A549 (cell line): ENCODE data around the gene LGR6. TPM values are rescaled to one million over a fixed set of nuclear protein-coding genes. Genes with fewer than 3 reads are reported as not detected.
"Not testable (repeated sequence)": the region's sequence is repeated elsewhere in the genome, so short reads cannot be mapped to it uniquely, and the experiment has no call there.

Experiments
- ATAC-seq, 2 experiments: fragments of 200-7000 bp in 1 of 2; fragments of >200 bp in 1 of 2; cut with Nextera tagmentation in 1 of 2; cut with Tn5 transposase in 1 of 2; 3 replicates each; pipeline versions ENCODE4 v1.8.0 to v1.9.1; 2018 to 2020; ENCODE audit warnings: mild to moderate bottlenecking in 1 of 2, moderate library complexity in 1 of 2
- CTCF ChIA-PET: fragments of 300-600 bp; sonication (Branson Sonifier 250); formaldehyde crosslinking; extraction: SDS; loops from one replicate; lab custom pipeline; 2021; ENCODE audit warnings: antibody characterized with exemption, inconsistent platforms; lab: Yijun Ruan, JAX
- POLR2A ChIA-PET: fragments of 350-600 bp; formaldehyde crosslinking; extraction: SDS; loops from one replicate; lab custom pipeline; 2021; ENCODE audit warnings: antibody characterized with exemption, inconsistent platforms; lab: Yijun Ruan, JAX
- DNase-seq, 2 experiments: peaks; one replicate each; pipeline versions ENCODE4 v3.0.0 to v3.0.0-alpha.2; 2011 to 2016; ENCODE audit warnings: low read depth in 1 of 2, low spot score in 1 of 2
- FAIRE-seq: peaks from 2 replicates; lab custom pipeline; 2011; peaks lifted over from hg19 to GRCh38; lab: Jason Lieb, UNC
- H3K27ac ChIP-seq, 2 experiments: fragments of >200 bp; sonication (Bioruptor Twin); formaldehyde crosslinking; 3 replicates each; pipeline ENCODE4 v1.5.1; 2016 to 2017
- H3K4me1 ChIP-seq: fragments of >200 bp; sonication (Bioruptor Twin); formaldehyde crosslinking; 3 replicates; pipeline ENCODE4 v1.6.1; 2016
- H3K4me2 ChIP-seq: fragments of >200 bp; sonication (Bioruptor Twin); formaldehyde crosslinking; 3 replicates; pipeline ENCODE4 v1.6.1; 2016
- H3K4me3 ChIP-seq: fragments of >200 bp; sonication (Bioruptor Twin); formaldehyde crosslinking; 3 replicates; pipeline ENCODE4 v1.5.1; 2016
- H3K9me3 ChIP-seq: fragments of >200 bp; sonication (Bioruptor Twin); formaldehyde crosslinking; 3 replicates; pipeline ENCODE4 v1.6.1; 2016
- FOSB ChIP-seq: fragments of 250-450 bp; sonication (Bioruptor Pico); IDR thresholded peaks from 2 replicates; pipeline ENCODE4 v1.5.0; 2020; ENCODE audit warnings: mild to moderate bottlenecking, moderate library complexity
- FOSL2 ChIP-seq, 2 experiments: fragments of 450-650 bp in 1 of 2; fragments of >200 bp in 1 of 2; sonication (Bioruptor Twin) in 1 of 2; formaldehyde crosslinking; IDR thresholded peaks; 2 replicates each; pipeline versions ENCODE4 v1.5.0 to v1.6.1; 2016 to 2020; ENCODE audit warnings: mild to moderate bottlenecking in 1 of 2, moderate library complexity in 1 of 2
- GATA3 ChIP-seq: IDR thresholded peaks from 2 replicates; pipeline ENCODE4 v1.6.1; 2012; ENCODE audit warnings: borderline replicate concordance
- HEYL ChIP-seq: fragments of 250-450 bp; sonication (Bioruptor Pico); IDR thresholded peaks from 2 replicates; pipeline ENCODE4 v1.8.0; 2021; ENCODE audit warnings: mild to moderate bottlenecking, moderate library complexity
- HOXB5 ChIP-seq: fragments of 250-450 bp; sonication (Bioruptor Pico); IDR thresholded peaks from 2 replicates; pipeline ENCODE4 v1.5.0; 2020; ENCODE audit warnings: mild to moderate bottlenecking, moderate library complexity
- JUN ChIP-seq, 2 experiments: fragments of >200 bp; sonication (Bioruptor Twin); formaldehyde crosslinking; IDR thresholded peaks; 2 replicates in 1 of 2; 3 replicates in 1 of 2; pipeline ENCODE4 v1.6.1; 2016 to 2017
- JUNB ChIP-seq: fragments of >200 bp; sonication (Bioruptor Twin); formaldehyde crosslinking; IDR thresholded peaks from 2 replicates; pipeline ENCODE4 v1.6.1; 2016
- KDM5A ChIP-seq: fragments of 200-600 bp; sonication (generic); IDR thresholded peaks from 2 replicates; pipeline ENCODE4 v1.6.1; 2016; ENCODE audit warnings: antibody characterized with exemption, mild to moderate bottlenecking
- MAX ChIP-seq: IDR thresholded peaks from 2 replicates; pipeline ENCODE4 v1.6.1; 2012
- NFE2L2 ChIP-seq: fragments of 150-350 bp; conservative IDR thresholded peaks from 2 replicates; pipeline ENCODE4 v1.6.1; 2014; ENCODE audit warnings: low read length
- NR3C1 ChIP-seq: fragments of >200 bp; sonication (Bioruptor Twin); formaldehyde crosslinking; IDR thresholded peaks from 3 replicates; pipeline ENCODE4 v1.6.1; 2017
- RFX5 ChIP-seq: fragments of 450-650 bp; IDR thresholded peaks from 2 replicates; pipeline ENCODE4 v1.7.1; 2014; ENCODE audit warnings: antibody characterized with exemption, mild to moderate bottlenecking, moderate library complexity
- SREBF2 ChIP-seq: fragments of 450-650 bp; IDR thresholded peaks from 2 replicates; pipeline ENCODE4 v1.6.1; 2014; ENCODE audit warnings: mild to moderate bottlenecking, moderate library complexity
- WGBS: methylation state at CpG from one replicate; pipeline ENCODE4 v1.1.6; 2017; ENCODE audit errors: missing lambda C conversion rate; 5-methylcytosine and 5-hydroxymethylcytosine counted together
- polyA plus RNA-seq, 4 experiments: library from polyadenylated mRNA; depleted of rRNA in 3 of 4; stranded (reverse); fragments of >200 nt; fragmentation: RNase III in 1 of 4; extraction: RNeasy Plus Mini Kit Qiagen cat#74134 plus additional on column Dnase treatment in 1 of 4; gene quantifications; 2 replicates in 3 of 4; 3 replicates in 1 of 4; pipeline ENCODE4 v1.2.3, GENCODE V29; 2011 to 2017
- TF ChIP-seq, protein P1 (sequence below): IDR thresholded peaks from 2 replicates; pipeline ENCODE4 v1.6.1; 2012; ENCODE audit warnings: low read depth, borderline replicate concordance
- TF ChIP-seq, protein P2 (sequence below): fragments of 250-450 bp; sonication (Bioruptor Pico); IDR thresholded peaks from 2 replicates; pipeline ENCODE4 v1.5.0; 2020; ENCODE audit warnings: low read depth, mild to moderate bottlenecking, moderate library complexity
- TF ChIP-seq, protein P3 (sequence below): fragments of 200-600 bp; sonication (generic); IDR thresholded peaks from 2 replicates; pipeline ENCODE4 v1.6.1; 2016; ENCODE audit warnings: antibody characterized with exemption, mild to moderate bottlenecking, moderate library complexity
- TF ChIP-seq, protein P4 (sequence below): fragments of >200 bp; sonication (Bioruptor Twin); formaldehyde crosslinking; IDR thresholded peaks from 2 replicates; pipeline ENCODE4 v1.6.1; 2016
- TF ChIP-seq, protein P5 (sequence below): fragments of 150-350 bp; IDR thresholded peaks from 2 replicates; pipeline ENCODE4 v1.6.1; 2014; ENCODE audit warnings: low read depth, mild to moderate bottlenecking, low read length

LGR6 gene
- polyA plus RNA-seq, 2 of the 4 experiments (the other 2 are of a cell fraction): 0.84 to 1.1 TPM

GRCh38 chr1:202189918-202190715, 3.5 kb upstream of the LGR6 start:
- DNase-seq (peak in 1 of 2 experiments; percentile 57), ATAC-seq (peak; percentile 48 to 73), FAIRE-seq (no peak)
- ChIA-PET CTCF (interaction anchor here (0.6 to 12.3 kb wide), 52 partner anchors 10 to 1322 kb away, joined by 3 to 350 read pairs (median 6); partner anchors contain the start of genes PTPN7 and UBE2T), POLR2A (interaction anchor here (0.6 kb wide), 1 partner anchor 780 kb away, joined by 4 read pairs; no protein-coding TSS in a partner anchor)
- no peak overlapping the region for H3K27ac ChIP-seq
- no peak overlapping the region for H3K4me2 ChIP-seq
- WGBS: 54% methylated on average over 7 of the region's 7 CpGs
- no peak overlapping the region for H3K4me3 ChIP-seq
- TF ChIP-seq JUNB (no peak), FOSB (no peak), KDM5A (no peak), SREBF2 (no peak), GATA3 (no peak), MAX (no peak), HOXB5 (no peak), RFX5 (no peak), FOSL2 (IDR thresholded peaks at IDR 0.05) (no peak), FOSL2 (CRISPR knock-in tag; IDR thresholded peaks at IDR 0.05) (no peak), JUN (IDR thresholded peaks at IDR 0.05) (no peak), NR3C1 (no peak), HEYL (no peak), NFE2L2 (no peak)
- TF ChIP-seq, protein P1, sequence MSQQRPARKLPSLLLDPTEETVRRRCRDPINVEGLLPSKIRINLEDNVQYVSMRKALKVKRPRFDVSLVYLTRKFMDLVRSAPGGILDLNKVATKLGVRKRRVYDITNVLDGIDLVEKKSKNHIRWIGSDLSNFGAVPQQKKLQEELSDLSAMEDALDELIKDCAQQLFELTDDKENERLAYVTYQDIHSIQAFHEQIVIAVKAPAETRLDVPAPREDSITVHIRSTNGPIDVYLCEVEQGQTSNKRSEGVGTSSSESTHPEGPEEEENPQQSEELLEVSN: no peak
- TF ChIP-seq, protein P2, sequence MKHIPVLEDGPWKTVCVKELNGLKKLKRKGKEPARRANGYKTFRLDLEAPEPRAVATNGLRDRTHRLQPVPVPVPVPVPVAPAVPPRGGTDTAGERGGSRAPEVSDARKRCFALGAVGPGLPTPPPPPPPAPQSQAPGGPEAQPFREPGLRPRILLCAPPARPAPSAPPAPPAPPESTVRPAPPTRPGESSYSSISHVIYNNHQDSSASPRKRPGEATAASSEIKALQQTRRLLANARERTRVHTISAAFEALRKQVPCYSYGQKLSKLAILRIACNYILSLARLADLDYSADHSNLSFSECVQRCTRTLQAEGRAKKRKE: no peak
- TF ChIP-seq, protein P3, sequence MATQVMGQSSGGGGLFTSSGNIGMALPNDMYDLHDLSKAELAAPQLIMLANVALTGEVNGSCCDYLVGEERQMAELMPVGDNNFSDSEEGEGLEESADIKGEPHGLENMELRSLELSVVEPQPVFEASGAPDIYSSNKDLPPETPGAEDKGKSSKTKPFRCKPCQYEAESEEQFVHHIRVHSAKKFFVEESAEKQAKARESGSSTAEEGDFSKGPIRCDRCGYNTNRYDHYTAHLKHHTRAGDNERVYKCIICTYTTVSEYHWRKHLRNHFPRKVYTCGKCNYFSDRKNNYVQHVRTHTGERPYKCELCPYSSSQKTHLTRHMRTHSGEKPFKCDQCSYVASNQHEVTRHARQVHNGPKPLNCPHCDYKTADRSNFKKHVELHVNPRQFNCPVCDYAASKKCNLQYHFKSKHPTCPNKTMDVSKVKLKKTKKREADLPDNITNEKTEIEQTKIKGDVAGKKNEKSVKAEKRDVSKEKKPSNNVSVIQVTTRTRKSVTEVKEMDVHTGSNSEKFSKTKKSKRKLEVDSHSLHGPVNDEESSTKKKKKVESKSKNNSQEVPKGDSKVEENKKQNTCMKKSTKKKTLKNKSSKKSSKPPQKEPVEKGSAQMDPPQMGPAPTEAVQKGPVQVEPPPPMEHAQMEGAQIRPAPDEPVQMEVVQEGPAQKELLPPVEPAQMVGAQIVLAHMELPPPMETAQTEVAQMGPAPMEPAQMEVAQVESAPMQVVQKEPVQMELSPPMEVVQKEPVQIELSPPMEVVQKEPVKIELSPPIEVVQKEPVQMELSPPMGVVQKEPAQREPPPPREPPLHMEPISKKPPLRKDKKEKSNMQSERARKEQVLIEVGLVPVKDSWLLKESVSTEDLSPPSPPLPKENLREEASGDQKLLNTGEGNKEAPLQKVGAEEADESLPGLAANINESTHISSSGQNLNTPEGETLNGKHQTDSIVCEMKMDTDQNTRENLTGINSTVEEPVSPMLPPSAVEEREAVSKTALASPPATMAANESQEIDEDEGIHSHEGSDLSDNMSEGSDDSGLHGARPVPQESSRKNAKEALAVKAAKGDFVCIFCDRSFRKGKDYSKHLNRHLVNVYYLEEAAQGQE: no peak
- TF ChIP-seq, protein P4, sequence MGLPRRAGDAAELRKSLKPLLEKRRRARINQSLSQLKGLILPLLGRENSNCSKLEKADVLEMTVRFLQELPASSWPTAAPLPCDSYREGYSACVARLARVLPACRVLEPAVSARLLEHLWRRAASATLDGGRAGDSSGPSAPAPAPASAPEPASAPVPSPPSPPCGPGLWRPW: no peak
- TF ChIP-seq, protein P5, sequence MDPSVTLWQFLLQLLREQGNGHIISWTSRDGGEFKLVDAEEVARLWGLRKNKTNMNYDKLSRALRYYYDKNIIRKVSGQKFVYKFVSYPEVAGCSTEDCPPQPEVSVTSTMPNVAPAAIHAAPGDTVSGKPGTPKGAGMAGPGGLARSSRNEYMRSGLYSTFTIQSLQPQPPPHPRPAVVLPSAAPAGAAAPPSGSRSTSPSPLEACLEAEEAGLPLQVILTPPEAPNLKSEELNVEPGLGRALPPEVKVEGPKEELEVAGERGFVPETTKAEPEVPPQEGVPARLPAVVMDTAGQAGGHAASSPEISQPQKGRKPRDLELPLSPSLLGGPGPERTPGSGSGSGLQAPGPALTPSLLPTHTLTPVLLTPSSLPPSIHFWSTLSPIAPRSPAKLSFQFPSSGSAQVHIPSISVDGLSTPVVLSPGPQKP: no peak
- peaks cover 10% of the 10 kb centered on the region for H3K4me1 ChIP-seq
- H3K9me3 ChIP-seq: no peaks in the 10 kb centered on the region

DNA sequence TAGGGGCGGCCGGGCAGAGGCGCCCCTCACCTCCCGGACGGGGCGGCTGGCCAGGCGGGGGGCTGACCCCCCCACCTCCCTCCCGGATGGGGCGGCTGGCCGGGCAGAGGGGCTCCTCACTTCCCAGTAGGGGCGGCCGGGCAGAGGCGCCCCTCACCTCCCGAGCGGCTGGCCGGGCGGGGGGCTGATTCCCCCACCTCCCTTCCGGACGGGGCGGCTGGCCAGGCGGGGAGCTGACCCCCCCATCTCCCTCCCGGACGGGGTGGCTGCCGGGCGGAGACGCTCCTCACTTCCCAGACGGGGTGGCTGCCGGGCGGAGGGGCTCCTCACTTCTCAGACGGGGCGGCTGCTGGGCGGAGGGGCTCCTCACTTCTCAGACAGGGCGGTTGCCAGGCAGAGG, 2.2 kb upstream of the LGR6 start:
- ATAC-seq, H3K9me3 ChIP-seq, POLR2A ChIA-PET, H3K4me2 ChIP-seq, H3K4me1 ChIP-seq, DNase-seq, FAIRE-seq, H3K4me3 ChIP-seq: not testable (repeated sequence)
- CTCF ChIA-PET: interaction anchor here (1.8 to 12.3 kb wide), 9 partner anchors 11 to 151 kb away, joined by 6 to 350 read pairs (median 14); partner anchors contain the start of gene UBE2T
- WGBS: no CpG with 5 or more reads among the region's 33 CpGs
- 0 out of 6 replicates have a peak overlapping the region, but pooled peaks of 1 of the 2 experiments have one; percentile 53 for H3K27ac ChIP-seq
